ENCODE data around the gene LYST. TPM values are rescaled to one million over a fixed set of nuclear protein-coding genes. Genes with fewer than 3 reads are reported as not detected.
"Not testable (repeated sequence)": the region's sequence is repeated elsewhere in the genome, so short reads cannot be mapped to it uniquely, and the experiment has no call there.

The LYST gene
- total RNA-seq, 1 donor from 2014 or later, result 24.5 TPM

DNA sequence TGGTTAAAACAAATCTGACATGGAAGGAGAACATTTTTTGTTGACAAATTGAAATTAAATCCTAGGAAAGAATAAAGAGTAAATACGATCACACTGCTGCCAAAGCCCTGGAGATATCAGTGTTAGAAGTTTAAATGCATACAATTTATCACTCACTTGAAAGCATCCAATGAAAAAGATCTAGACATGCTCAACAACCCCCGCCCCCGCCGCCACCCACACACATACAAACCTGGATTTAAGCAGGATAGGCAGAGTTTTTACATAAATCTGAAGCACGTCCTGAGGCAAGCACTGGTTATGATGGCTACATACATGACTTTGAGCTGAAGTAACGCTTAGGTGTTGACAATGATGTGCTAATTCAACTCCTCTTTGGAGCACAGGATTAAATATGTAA is 58.5 kb downstream of the LYST start:
- H3K9me3 ChIP-seq (ENCODE audit: control insufficient read depth in 3 of 3, low read length in 3 of 3), result no peaks in the 10 kb centered on the region
- no peaks in the 10 kb centered on the region for H3K27me3 ChIP-seq (ENCODE audit: control insufficient read depth in 3 of 3, insufficient read depth in 3 of 3, low read length in 3 of 3)
- no peak overlapping the region for H3K27ac ChIP-seq (ENCODE audit: low read depth, low read length)
- no peaks in the 10 kb centered on the region for H3K4me1 ChIP-seq (ENCODE audit: control insufficient read depth in 3 of 3, insufficient read depth in 3 of 3, low read length in 3 of 3)
- no peak overlapping the region for H3K9ac ChIP-seq (ENCODE audit: low read depth in 1 of 3, low read length in 3 of 3)
- H3K36me3 ChIP-seq (ENCODE audit: control insufficient read depth in 3 of 3, insufficient read depth in 3 of 3, low read length in 3 of 3), result peaks cover 3 to 13% (median 6%) of the 10 kb centered on the region in 3 donors
- H3K4me3 ChIP-seq (ENCODE audit: low read length in 3 of 3), result no peak overlapping the region

DNA sequence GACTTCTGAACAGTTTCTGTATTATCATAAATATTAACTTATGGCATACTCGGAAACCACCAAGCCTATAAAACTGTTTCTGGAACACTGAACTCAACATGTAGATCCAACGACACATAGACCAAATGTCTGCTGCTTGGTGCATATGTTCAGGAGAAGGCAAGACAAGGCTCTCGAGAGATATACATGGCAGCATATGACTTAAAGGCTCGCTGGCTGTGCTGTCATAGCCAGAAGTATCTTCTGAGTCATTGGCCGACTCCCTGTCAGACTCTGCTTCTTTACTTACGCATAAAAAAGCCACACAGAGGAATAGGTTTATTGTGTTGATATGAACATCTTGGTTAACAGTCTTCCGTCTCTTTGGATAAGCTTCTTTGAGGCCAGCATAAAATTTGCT is 60.6 kb downstream of the LYST start:
- Histone ChIP-seq H3K36me3 (ENCODE audit: control insufficient read depth in 3 of 3, insufficient read depth in 3 of 3, low read length in 3 of 3) (peaks cover 3 to 21% (median 6%) of the 10 kb centered on the region in 3 donors), H3K9me3 (ENCODE audit: control insufficient read depth in 3 of 3, low read length in 3 of 3) (no peaks in the 10 kb centered on the region), H3K27me3 (ENCODE audit: control insufficient read depth in 3 of 3, insufficient read depth in 3 of 3, low read length in 3 of 3) (no peaks in the 10 kb centered on the region), H3K4me3 (ENCODE audit: low read length in 3 of 3) (no peak overlapping the region), H3K4me1 (ENCODE audit: control insufficient read depth in 3 of 3, insufficient read depth in 3 of 3, low read length in 3 of 3) (no peaks in the 10 kb centered on the region), H3K27ac (ENCODE audit: low read depth, low read length) (no peak overlapping the region), H3K9ac (ENCODE audit: low read depth in 1 of 3, low read length in 3 of 3) (no peak overlapping the region)

DNA sequence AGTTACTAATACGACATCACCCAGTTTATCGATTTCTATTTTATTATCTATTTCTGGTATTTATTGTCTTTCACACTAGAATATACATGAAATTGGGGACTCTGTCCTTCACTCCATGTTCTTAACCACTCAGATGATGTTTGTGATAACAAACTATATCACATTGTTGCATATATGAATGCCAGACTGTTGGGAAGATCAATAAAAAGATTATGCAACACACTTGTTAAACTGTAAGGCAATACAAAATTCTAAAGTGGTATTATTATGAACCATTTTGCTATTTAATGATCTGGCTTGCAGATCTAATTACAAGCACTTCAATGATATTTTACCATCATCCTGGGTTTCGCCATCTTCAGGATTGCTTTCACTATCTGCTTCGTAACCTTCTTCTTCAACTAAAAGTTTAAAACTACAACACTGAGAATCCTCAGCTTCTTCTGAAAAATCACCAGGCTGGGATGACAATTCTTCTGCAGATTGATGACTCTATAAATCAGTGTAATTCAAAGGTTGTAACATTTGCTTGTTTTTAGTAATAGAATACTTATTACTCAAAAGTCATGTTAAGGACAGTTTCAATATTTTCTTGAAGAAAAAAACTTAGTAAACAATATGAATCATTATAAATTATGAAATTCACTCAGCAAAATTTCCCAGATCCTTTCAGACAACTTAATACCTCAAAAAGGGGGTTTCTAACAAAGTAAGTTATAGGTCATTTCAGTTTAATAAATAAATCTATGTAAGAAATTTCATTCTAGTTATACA is 63.9 kb downstream of the LYST start:
- H3K4me1 ChIP-seq (ENCODE audit: control insufficient read depth in 3 of 3, insufficient read depth in 3 of 3, low read length in 3 of 3), result no peaks in the 10 kb centered on the region
- H3K27me3 ChIP-seq (ENCODE audit: control insufficient read depth in 3 of 3, insufficient read depth in 3 of 3, low read length in 3 of 3), result no peaks in the 10 kb centered on the region
- H3K36me3 ChIP-seq (ENCODE audit: control insufficient read depth in 3 of 3, insufficient read depth in 3 of 3, low read length in 3 of 3), result peaks cover 3 to 18% (median 6%) of the 10 kb centered on the region in 3 donors
- H3K9me3 ChIP-seq (ENCODE audit: control insufficient read depth in 3 of 3, low read length in 3 of 3), result no peaks in the 10 kb centered on the region
- H3K27ac ChIP-seq (ENCODE audit: low read depth, low read length), result no peak overlapping the region
- H3K4me3 ChIP-seq (ENCODE audit: low read length in 3 of 3), result no peak overlapping the region
- H3K9ac ChIP-seq (ENCODE audit: low read depth in 1 of 3, low read length in 3 of 3), result no peak overlapping the region

DNA sequence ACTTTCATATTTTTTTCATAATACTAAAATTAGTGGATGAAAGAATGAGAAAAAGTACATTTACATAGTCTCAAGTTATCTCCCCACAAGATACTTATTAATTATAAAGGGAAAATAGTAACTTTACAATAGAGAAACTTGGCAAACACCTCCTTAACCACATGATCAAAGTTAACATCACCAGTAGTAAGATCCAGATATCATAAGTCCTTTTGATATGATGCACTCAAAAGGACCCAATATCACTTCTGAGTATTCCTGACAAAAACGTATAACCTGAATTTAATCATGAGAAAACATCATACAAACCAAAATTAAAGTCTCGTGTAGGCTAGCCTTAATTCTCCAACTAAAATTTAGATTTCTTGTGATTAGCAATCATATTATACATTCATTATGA is 67.4 kb downstream of the LYST start:
- Histone ChIP-seq H3K27ac (ENCODE audit: low read depth, low read length) (no peak overlapping the region), H3K9me3 (ENCODE audit: control insufficient read depth in 3 of 3, low read length in 3 of 3) (no peaks in the 10 kb centered on the region), H3K4me3 (ENCODE audit: low read length in 3 of 3) (no peak overlapping the region), H3K36me3 (ENCODE audit: control insufficient read depth in 3 of 3, insufficient read depth in 3 of 3, low read length in 3 of 3) (peaks cover 0 to 9% (median under 1%) of the 10 kb centered on the region in 3 donors), H3K27me3 (ENCODE audit: control insufficient read depth in 3 of 3, insufficient read depth in 3 of 3, low read length in 3 of 3) (no peaks in the 10 kb centered on the region), H3K4me1 (ENCODE audit: control insufficient read depth in 3 of 3, insufficient read depth in 3 of 3, low read length in 3 of 3) (no peaks in the 10 kb centered on the region), H3K9ac (ENCODE audit: low read depth in 1 of 3, low read length in 3 of 3) (no peak overlapping the region)

DNA sequence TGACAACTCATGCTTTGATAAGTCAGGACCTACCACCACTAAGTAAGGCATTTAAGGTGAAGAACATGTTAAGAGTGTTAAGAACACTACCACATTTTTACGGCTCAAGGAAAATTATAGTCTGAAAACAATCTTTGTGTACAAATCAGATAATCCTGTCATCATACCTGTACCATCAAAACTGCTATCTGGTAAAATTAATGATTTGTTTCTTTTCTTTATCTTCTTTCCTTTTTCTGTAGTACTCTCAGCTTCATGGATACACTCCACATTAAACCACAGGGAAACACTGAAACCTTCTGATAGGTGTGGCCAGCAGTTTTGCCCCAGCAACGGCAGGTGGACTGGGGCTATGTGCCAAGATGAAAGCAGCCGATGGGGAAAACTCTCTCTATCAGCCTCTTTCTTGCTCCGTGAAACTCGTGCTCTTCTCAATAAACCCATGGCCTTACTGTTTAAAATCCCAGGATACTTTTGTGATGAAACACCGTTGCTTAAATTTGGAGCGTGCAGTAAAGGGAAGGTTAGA is 75.1 kb downstream of the LYST start:
- no peak overlapping the region for H3K4me3 ChIP-seq (ENCODE audit: low read length in 3 of 3)
- H3K4me1 ChIP-seq (ENCODE audit: control insufficient read depth in 3 of 3, insufficient read depth in 3 of 3, low read length in 3 of 3), result no peaks in the 10 kb centered on the region
- no peaks in the 10 kb centered on the region for H3K27me3 ChIP-seq (ENCODE audit: control insufficient read depth in 3 of 3, insufficient read depth in 3 of 3, low read length in 3 of 3)
- no peak overlapping the region for H3K9ac ChIP-seq (ENCODE audit: low read depth in 1 of 3, low read length in 3 of 3)
- no peaks in the 10 kb centered on the region for H3K9me3 ChIP-seq (ENCODE audit: control insufficient read depth in 3 of 3, low read length in 3 of 3)
- H3K27ac ChIP-seq (ENCODE audit: low read depth, low read length), result no peak overlapping the region
- peaks cover 3 to 13% (median 9%) of the 10 kb centered on the region in 3 donors for H3K36me3 ChIP-seq (ENCODE audit: control insufficient read depth in 3 of 3, insufficient read depth in 3 of 3, low read length in 3 of 3)

DNA sequence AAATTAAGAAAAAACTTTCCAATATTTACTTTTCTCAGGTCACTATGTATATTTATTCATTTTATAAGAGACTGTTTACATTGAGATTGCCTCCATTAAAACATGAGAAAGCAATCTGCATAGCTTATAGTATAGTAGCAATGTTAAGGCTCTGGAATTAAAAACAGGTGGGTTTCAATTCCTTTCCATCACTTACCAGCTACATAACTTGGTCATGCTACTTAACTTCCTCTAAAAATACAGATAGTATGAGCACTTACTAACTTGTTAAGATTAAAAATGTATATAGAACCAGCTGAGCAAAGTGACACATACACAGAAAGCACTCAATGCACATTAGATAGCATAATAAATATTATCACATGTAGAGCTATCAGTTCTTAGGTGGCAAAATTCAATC is 76.6 kb downstream of the LYST start:
- Histone ChIP-seq H3K9me3 (ENCODE audit: control insufficient read depth in 3 of 3, low read length in 3 of 3) (no peaks in the 10 kb centered on the region), H3K4me3 (ENCODE audit: low read length in 3 of 3) (no peak overlapping the region), H3K36me3 (ENCODE audit: control insufficient read depth in 3 of 3, insufficient read depth in 3 of 3, low read length in 3 of 3) (peaks cover 3 to 13% (median 9%) of the 10 kb centered on the region in 3 donors), H3K27ac (ENCODE audit: low read depth, low read length) (no peak overlapping the region), H3K9ac (ENCODE audit: low read depth in 1 of 3, low read length in 3 of 3) (no peak overlapping the region), H3K4me1 (ENCODE audit: control insufficient read depth in 3 of 3, insufficient read depth in 3 of 3, low read length in 3 of 3) (no peaks in the 10 kb centered on the region), H3K27me3 (ENCODE audit: control insufficient read depth in 3 of 3, insufficient read depth in 3 of 3, low read length in 3 of 3) (no peaks in the 10 kb centered on the region)

DNA sequence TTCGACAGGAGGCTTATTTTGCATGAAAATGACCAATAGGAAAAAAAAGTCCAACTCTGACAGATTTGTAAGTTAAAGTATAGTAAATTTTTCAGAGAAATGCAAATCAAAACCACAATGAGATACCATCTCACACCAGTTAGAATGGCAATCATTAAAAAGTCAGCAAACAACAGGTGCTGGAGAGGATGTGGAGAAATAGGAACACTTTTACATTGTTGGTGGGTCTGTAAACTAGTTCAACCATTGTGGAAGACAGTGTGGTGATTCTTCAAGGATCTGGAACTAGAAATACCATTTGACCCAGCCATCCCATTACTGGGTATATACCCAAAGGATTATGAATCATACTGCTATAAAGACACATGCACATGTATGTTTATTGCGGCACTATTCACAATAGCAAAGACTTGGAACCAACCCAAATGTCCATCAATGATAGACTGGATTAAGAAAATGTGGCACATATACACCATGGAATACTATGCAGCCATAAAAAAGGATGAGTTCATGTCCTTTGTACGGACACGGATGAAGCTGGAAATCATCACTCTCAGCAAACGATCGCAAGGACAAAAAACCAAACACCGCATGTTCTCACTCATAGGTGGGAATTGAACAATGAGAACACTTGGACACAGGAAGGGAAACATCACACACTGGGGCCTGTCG is 80.3 kb downstream of the LYST start:
- peaks cover 0 to 12% (median 9%) of the 10 kb centered on the region in 3 donors for H3K36me3 ChIP-seq (ENCODE audit: control insufficient read depth in 3 of 3, insufficient read depth in 3 of 3, low read length in 3 of 3)
- H3K27me3 ChIP-seq (ENCODE audit: control insufficient read depth in 3 of 3, insufficient read depth in 3 of 3, low read length in 3 of 3), result not testable (repeated sequence)

DNA sequence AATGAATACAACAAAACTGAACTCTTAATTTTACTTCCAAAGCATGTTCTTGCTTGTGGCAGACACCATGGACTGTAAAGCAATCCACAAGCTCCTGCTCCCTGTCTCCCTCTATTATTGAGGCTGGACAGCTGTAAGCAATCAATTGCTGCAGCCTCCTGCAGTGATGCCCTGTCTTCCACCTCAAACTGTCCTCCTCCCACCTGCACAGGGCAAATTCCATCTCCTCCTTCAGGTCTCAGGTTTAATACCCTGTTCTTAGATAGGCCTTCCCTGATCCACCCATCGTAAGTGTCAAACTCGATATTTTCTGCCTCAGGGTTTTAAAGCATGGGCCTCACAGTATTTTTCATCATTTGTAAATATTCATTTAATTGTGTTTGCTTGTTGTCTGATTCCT is 81.8 kb downstream of the LYST start:
- Histone ChIP-seq H3K27ac (ENCODE audit: low read depth, low read length) (no peak overlapping the region), H3K27me3 (ENCODE audit: control insufficient read depth in 3 of 3, insufficient read depth in 3 of 3, low read length in 3 of 3) (no peaks in the 10 kb centered on the region), H3K4me3 (ENCODE audit: low read length in 3 of 3) (no peak overlapping the region), H3K4me1 (ENCODE audit: control insufficient read depth in 3 of 3, insufficient read depth in 3 of 3, low read length in 3 of 3) (no peaks in the 10 kb centered on the region), H3K9ac (ENCODE audit: low read depth in 1 of 3, low read length in 3 of 3) (no peak overlapping the region), H3K9me3 (ENCODE audit: control insufficient read depth in 3 of 3, low read length in 3 of 3) (no peaks in the 10 kb centered on the region), H3K36me3 (ENCODE audit: control insufficient read depth in 3 of 3, insufficient read depth in 3 of 3, low read length in 3 of 3) (peaks cover 0 to 5% (median 3%) of the 10 kb centered on the region in 3 donors)

More for the DNA sequence above, 80.3 kb downstream of the LYST start:
- not testable (repeated sequence) for H3K9ac ChIP-seq (ENCODE audit: low read depth in 1 of 3, low read length in 3 of 3); H3K9me3 ChIP-seq (ENCODE audit: control insufficient read depth in 3 of 3, low read length in 3 of 3); H3K4me1 ChIP-seq (ENCODE audit: control insufficient read depth in 3 of 3, insufficient read depth in 3 of 3, low read length in 3 of 3); H3K27ac ChIP-seq (ENCODE audit: low read depth, low read length); H3K4me3 ChIP-seq (ENCODE audit: low read length in 3 of 3)

DNA sequence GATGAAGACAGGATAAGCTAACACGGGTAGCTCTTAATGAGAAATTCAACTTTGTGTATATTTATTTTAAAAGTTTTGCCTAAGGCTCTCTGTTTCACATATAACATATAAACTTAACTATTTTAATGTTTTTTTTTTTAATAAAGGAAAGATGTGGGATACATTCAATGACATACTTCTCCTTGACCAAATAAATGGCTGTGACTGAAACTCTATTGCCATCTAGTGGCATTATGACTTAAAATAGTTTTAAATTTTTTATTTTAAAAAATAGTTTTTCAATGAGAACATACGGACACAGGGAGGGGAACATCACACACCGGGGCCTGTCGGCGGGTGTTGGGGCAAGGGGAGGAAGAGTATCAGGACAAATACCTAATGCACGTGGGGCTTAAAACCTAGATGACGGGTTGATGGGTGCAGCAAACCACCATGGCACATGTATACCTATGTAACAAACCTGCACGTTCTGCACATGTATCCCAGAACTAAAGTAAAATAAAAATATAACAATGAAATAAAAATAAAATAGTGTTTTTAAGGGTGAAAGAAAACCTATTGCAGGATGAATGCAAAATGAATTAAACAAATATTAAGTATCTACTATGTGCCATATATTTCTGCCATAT is 83.4 kb downstream of the LYST start:
- peaks cover 0 to 5% (median 4%) of the 10 kb centered on the region in 3 donors for H3K36me3 ChIP-seq (ENCODE audit: control insufficient read depth in 3 of 3, insufficient read depth in 3 of 3, low read length in 3 of 3)
- no peaks in the 10 kb centered on the region for H3K4me1 ChIP-seq (ENCODE audit: control insufficient read depth in 3 of 3, insufficient read depth in 3 of 3, low read length in 3 of 3)
- no peaks in the 10 kb centered on the region for H3K27me3 ChIP-seq (ENCODE audit: control insufficient read depth in 3 of 3, insufficient read depth in 3 of 3, low read length in 3 of 3)
- no peak overlapping the region for H3K27ac ChIP-seq (ENCODE audit: low read depth, low read length)
- no peak overlapping the region for H3K4me3 ChIP-seq (ENCODE audit: low read length in 3 of 3)
- no peak overlapping the region for H3K9ac ChIP-seq (ENCODE audit: low read depth in 1 of 3, low read length in 3 of 3)
- no peaks in the 10 kb centered on the region for H3K9me3 ChIP-seq (ENCODE audit: control insufficient read depth in 3 of 3, low read length in 3 of 3)

DNA sequence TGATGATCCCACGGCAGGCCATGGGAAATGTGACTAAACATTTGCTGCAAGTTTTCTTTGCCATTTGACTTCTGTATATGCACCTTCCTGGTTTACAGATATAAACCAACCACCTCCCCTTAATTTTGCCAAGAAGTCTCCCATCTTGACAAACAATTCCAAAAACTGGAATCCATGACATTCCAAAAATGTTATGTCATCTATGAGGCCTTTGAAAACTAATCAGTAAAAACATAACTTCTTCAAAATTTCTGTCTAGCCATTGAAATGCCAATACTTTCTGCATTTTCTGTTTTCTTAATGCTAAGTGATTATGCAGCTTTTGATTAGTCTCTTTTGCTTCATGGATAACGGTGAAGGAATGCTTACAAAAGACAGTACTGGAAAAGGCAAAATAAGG is 84.1 kb downstream of the LYST start:
- no peaks in the 10 kb centered on the region for H3K9me3 ChIP-seq (ENCODE audit: control insufficient read depth in 3 of 3, low read length in 3 of 3)
- H3K4me1 ChIP-seq (ENCODE audit: control insufficient read depth in 3 of 3, insufficient read depth in 3 of 3, low read length in 3 of 3), result no peaks in the 10 kb centered on the region
- H3K9ac ChIP-seq (ENCODE audit: low read depth in 1 of 3, low read length in 3 of 3), result no peak overlapping the region
- no peaks in the 10 kb centered on the region for H3K27me3 ChIP-seq (ENCODE audit: control insufficient read depth in 3 of 3, insufficient read depth in 3 of 3, low read length in 3 of 3)
- peaks cover 0 to 5% (median 4%) of the 10 kb centered on the region in 3 donors for H3K36me3 ChIP-seq (ENCODE audit: control insufficient read depth in 3 of 3, insufficient read depth in 3 of 3, low read length in 3 of 3)
- no peak overlapping the region for H3K4me3 ChIP-seq (ENCODE audit: low read length in 3 of 3)
- no peak overlapping the region for H3K27ac ChIP-seq (ENCODE audit: low read depth, low read length)

Data from skeletal muscle tissue (tissue), 4 donors.